Tibial nerve (tissue), 3 donors: ENCODE measurements around the gene B3GALNT1.

Experiments
- CTCF ChIP-seq, 5 experiments: fragments of 200-600 bp in 3 of 5; fragments of 450-650 bp in 2 of 5; sonication (generic) in 3 of 5; IDR thresholded peaks; one replicate each; pipeline ENCODE4 v1.5.1; 2016 to 2019; ENCODE audit warnings: antibody characterized with exemption in 5 of 5, mild to moderate bottlenecking in 3 of 5, moderate library complexity in 2 of 5
- POLR2A ChIP-seq, 2 donors: fragments of 450-650 bp; IDR thresholded peaks; one replicate each; pipeline ENCODE4 v1.6.1; 2017; ENCODE audit warnings: antibody characterized with exemption in 2 of 2, mild to moderate bottlenecking in 2 of 2, moderate library complexity in 2 of 2

GRCh38 chr3:161035711-161036110 is 69.4 kb downstream of the B3GALNT1 start:
- TF ChIP-seq CTCF (IDR thresholded peaks at IDR 0.05) (no peak), POLR2A (IDR thresholded peaks at IDR 0.05) (no peak)
